ENCODE measurements around the gene FGF1.
A peak's percentile ranks its signal among the peaks of the same experiment; 100 is the strongest.

The FGF1 gene

DNA sequence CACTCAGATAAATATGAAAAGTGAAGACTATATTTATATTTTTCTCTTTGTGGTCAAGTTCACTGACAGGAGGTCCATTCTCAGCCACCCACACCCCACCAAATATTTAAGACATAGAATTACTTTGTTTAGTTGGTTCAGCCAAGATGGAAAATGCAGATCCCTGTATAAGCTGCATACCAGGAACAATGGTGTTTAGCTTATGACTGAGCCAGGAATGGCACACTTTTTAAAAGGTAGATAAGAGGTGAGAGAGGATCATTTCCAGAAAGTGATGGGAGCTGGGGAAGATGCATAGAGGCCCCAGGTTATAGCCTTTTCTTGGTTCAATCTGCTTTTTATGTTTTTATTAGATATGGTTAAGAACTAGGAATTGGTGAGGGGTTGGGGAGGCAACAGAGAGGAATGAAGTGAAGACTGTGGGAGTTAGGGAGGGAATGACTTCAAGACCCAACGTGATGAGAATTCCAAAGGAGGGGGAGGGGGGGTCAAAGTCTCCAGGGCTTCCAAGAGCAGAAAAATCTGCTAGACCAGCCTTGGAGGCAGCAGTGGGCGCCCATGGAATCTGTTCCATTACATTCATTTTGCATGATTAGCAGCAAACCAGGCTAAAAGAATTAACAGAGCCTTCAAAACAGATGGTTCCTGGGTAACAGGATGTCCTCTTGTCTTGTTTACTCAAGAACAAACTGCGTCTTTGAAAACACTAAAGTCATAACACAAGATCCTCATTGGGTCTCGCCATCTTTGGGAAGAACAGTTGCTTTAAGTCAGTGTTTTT is 95.2 kb downstream of the FGF1 start:
- no peak for DNase-seq (ENCODE audit: low read depth, low spot score)

DNA sequence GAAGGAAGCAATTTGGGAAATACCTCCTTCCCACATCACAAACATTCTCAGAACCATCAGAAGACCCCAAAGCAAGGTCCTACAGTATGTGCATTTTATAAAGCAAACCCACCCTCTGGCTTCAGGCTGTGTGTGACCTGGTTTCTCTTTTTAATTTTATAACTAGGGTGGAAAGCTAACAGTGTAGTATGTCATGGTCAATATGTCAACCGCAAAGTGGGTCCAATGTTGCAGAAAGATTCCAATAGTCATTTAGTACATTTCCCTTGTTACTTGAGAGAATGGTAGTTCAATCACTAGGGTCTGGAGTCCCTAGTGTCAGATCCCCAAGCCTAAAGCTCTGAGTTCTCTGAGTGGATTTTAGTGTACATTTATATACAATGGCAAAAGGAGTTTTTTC is 96.2 kb downstream of the FGF1 start:
- no peak for DNase-seq (ENCODE audit: low read depth, low spot score)
- no peak overlapping the region for H3K27ac ChIP-seq

More for the DNA sequence above, 95.2 kb downstream of the FGF1 start:
- no peak overlapping the region for H3K27ac ChIP-seq

DNA sequence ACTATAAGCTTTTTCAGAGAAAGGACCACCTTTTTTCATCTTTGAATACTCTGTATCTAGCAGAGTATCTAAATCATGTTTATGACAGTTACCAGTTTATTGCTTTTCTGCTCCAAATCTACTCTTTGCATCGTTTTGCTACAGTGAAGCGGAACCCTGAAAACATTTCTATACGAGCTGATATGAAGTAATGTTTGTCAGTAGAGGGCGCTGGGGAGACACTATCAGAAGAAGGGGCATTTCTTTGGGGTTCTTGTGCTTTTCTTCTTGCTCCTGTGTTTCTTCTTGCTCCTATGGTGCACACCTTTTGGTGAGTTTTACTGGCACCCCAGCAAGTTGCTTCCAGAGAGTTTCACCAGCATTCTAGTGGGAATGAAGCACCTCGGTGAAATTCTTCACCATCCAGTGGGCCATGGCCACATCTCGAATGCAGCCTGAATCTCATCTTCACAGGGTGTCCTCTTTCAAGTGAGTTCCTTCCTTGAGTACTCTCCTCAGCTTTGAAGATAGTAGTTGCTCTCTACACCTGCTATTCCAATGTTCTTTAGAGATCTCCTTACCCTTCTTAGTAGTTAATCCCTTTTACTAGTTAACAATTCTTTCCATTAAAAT is 98.4 kb downstream of the FGF1 start:
- no peak for DNase-seq (ENCODE audit: low read depth, low spot score)

DNA sequence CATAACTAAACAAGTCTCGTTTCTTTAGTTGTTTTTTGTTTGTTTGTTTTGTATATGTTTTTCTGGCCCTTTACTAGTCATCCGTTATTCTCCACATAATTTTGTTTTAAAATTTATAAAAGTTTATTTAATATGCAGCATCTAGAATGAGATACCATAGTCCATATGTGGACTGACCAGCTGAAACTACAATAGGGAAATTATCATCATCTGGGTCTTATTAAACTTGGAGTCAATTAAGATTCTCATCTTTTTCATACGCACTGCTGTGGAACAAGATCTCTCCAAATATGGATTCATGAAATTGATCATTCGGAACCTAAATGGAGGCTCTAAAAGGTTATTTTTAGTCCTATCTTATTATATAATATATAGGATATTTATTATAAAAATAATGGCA is 99.3 kb downstream of the FGF1 start:
- no peak for DNase-seq (ENCODE audit: low read depth, low spot score)
- no peak overlapping the region for H3K27ac ChIP-seq

More for the DNA sequence above, 98.4 kb downstream of the FGF1 start:
- no peak overlapping the region for H3K27ac ChIP-seq

DNA sequence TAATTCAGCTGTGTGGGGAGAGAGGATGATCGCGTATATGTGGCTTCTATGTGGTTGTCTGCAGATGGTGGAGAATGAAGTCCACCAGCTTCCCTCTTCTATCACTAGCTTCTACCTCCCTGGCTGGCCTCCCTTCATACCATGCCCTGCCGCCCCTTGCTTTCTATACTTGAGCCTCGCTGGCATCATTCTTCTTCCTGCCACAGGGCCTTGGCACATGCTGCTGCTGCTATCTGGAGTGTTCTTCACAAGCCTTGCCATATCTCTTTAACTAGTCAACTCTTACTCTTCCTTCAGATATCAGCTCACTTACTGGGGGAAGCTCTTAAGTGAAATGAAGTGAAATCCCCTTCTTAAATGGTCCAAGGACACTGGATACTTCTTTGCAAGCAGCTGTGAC is 100.4 kb downstream of the FGF1 start:
- no peak overlapping the region for H3K27ac ChIP-seq
- no peak for DNase-seq (ENCODE audit: low read depth, low spot score)

DNA sequence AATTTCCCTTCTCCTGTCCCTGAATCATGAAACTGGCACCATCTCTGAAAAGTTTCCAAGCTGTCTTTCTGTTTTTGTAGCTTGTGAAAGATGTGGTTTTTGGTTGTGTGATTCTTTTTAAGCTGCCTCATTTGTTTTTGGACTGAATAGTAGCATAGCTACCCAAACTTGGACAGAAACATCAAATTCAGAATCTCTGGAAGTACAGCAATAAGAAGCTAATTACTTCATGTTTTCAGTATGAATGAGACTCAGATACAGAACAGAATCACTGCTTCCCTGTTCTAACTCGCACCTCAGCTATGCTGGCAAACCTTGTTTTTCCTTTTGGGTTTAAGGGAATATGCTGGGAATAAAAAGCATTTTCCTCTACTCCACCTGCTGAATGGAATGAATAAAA is 101.0 kb downstream of the FGF1 start:
- no peak overlapping the region for H3K27ac ChIP-seq
- no peak for DNase-seq (ENCODE audit: low read depth, low spot score)

DNA sequence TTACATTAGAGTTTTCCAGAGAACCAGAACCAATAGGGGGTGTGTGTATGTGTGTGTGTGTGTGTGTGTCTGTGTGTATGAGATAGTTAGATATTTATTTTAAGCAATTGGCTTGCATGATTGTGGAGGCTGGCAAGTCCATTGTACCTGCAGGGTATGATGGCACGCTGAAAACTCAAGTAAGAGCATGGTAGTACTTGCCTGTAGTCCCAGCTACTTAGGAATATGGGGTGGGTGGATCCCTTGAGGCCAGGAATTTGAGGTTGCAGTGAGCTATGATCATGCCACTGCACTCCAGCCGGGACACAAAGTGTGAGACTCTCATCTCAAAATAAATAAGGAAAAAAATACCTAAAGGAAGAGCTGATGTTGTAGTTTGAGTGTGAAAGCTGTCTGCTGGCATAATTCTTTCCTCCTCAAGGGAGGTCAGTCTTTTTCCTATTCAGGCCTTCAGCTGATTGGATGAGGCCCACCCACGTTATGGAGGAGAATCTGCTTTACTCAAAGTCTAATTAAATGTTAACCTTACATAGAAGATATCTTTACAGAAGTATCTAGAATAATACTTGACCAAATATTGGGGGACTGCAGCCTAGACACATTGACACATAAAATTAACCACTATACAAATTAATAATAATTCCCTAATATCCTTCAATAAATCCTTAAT is 107.6 kb downstream of the FGF1 start:
- no peak overlapping the region for H3K27ac ChIP-seq
- no peak for DNase-seq (ENCODE audit: low read depth, low spot score)

DNA sequence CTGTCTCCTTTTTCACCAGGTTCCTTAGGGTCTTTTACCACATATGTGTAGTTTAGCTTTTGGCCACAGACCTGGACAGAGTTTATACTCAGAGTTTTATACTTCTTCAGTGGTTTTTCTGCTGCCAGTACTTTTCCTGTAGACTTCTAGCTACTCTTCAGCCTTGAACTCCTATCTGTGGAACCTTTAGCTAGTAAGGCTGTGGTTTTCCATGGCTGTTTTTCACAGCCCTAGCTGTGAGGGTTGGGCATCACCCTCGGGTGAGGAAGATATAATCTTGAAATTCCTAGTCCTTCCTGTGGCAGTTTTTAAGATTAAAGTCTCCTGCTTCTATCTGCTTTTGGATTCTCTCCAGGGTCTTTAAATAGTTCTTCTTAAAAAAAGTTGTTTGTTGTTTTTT is 109.1 kb downstream of the FGF1 start:
- no peak overlapping the region for H3K27ac ChIP-seq

DNA sequence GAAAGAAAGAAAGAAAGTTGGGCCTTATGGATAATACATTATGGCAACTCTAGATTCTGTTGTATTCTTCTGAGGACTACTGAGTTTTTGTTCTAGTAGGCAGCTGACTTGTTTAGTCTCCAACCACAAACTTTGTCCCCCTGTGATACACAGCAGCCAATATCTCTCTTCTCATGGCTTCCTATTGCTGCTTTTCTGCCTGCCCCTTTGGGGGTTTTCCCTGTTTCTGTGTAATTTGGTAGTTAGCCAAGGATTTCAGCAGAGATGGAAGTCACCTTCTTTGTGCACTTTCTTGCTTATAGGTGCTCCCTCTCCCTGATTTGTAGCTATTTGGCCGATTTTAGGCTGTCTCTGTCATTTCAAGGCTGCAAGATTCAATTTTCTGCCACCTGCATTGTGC is 109.6 kb downstream of the FGF1 start:
- no peak overlapping the region for H3K27ac ChIP-seq
- DNase-seq (ENCODE audit: low read depth, low spot score), result no peak

More for the DNA sequence above, 109.1 kb downstream of the FGF1 start:
- no peak for DNase-seq (ENCODE audit: low read depth, low spot score)

DNA sequence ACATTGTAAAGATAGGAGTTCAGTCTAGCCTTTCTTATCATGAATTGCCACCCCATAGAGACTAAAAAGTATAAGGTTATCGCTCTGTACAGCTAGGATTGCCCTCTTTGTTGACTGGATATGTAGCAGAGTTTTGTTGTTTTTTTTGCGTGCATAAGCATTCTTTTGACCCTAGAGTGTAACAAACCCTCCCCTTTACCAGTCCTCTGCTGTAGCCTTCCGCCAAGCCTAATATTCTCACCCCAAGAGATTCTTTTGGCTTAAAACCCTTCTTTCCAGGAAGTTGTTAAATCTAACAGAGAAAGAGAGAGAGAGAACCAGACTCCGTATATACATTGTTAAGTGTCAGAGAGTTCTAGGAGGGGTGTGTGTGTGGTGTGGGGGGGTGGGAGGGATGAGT is 113.9 kb downstream of the FGF1 start:
- DNase-seq (ENCODE audit: low read depth, low spot score), result no peak
- no peak overlapping the region for H3K27ac ChIP-seq

DNA sequence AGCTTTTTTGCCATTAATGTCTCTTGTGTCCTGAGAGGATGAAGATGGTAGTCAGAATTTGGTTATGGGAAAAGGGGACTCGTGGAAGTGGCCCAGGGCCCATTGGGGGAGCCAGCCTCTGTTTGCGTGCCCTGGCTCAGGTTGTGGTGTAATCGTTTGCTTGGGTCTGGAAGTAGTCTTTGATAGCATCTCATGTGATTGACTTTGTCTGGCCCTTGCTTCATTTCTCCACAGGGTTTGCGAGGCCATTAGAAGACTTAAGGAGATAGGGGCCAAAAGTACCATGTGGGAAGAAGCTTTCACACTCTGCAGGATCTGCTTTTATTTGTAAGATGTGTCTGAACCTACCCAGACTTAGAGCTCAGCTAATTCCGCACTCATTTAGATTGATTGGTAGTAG is 114.5 kb downstream of the FGF1 start:
- no peak overlapping the region for H3K27ac ChIP-seq
- no peak for DNase-seq (ENCODE audit: low read depth, low spot score)

DNA sequence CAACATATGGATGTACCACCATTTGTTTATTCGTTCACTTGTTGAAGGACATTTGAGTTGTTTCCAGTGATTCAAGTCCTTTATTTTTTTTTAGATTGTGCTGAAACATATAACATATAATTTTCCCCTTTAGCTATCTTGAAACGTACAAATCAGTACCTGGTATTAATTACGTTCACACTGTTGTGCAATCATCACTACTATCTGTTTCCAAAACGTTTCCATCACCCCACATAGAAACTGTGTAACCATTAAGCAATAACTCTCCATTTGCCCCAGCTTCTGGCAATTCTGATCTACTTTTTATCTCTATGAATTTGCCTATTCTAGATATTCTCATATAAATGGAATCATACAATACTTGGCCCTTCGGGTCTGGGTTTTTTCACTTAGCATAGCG is 116.0 kb downstream of the FGF1 start:
- no peak overlapping the region for H3K27ac ChIP-seq
- no peak for DNase-seq (ENCODE audit: low read depth, low spot score)

DNA sequence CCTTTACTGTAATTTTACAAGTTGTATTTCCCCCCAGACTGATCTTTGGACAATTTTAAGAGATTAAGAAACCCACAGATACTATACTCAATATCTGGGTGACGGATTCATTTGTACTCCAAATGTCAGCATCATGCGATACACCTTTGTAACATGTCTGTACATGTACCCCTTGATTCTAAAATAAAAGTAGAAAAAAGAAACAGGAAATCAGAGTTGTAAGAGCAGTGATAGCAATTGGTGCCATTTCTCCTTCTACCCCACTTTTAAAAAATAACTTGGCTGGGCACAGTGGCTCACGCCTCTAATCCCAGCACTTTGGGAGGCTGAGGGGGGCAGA is 116.9 kb downstream of the FGF1 start:
- DNase-seq (ENCODE audit: low read depth, low spot score), result peak; percentile 12
- H3K27ac ChIP-seq, result peak overlapping the region; percentile 49

DNA sequence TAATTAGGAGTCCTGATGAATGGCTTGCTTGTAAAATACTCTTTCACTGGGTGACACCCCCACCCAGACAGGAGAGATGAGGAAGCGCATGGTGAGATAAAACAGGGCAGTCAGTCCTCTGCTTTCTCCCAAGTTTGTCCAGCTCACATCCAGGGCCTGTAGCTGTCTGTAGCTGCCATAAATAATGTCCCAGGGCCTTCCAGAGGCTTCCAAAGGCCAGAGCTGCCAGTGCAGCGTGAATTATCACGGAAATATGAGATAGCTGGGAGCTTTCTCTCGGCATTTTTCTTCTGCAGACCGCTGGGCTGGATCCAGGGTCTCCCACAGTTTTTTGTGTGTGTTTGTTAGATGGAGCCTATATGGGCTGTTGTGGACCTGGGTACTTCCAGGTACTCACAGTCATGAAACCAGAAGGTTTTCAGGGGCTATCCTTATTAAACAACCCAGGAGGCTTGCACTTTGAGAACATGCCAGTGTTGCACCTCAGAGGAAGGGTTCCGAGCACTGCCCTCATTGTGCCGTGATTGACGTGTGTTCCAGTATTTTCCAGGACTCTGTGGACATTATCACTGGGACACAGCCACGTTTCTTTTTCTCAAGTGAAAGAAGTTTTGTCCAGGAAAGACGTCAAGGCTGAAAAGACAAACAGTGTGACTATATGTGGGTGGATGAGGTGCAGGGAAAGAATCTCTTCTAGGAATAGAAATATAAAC is 117.5 kb downstream of the FGF1 start:
- no peak for DNase-seq (ENCODE audit: low read depth, low spot score)
- peak overlapping the region; percentile 49 for H3K27ac ChIP-seq

DNA sequence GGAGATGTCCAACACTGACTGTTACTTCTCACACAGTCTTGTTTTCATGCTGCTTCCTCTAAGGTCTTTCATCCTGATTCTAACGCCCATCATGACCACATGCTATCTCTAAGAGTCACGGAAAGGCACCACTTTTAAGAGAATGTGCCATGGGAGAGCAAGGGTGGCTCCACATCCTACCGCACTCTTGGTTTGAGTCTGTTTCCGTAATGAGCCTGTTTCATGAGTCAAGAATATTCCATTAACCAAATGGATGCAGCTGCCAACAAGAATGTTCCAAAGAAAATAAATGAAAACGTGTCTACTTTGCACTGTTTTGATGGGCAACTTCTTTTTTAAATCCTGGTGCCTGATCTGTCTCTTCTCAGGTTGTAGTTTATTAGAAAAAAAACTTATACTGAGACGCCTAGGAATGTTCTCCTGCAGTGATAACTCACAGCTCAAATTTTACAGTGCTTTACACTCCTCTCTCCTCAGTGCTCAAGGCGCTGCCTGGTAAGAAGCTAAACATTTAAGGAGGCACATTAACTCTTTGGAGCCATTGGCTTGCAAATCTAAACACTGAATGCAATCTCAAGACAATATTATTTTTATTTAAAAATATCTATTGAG is 124.3 kb downstream of the FGF1 start:
- DNase-seq (ENCODE audit: low read depth, low spot score), result no peak
- H3K27ac ChIP-seq, result no peak overlapping the region

DNA sequence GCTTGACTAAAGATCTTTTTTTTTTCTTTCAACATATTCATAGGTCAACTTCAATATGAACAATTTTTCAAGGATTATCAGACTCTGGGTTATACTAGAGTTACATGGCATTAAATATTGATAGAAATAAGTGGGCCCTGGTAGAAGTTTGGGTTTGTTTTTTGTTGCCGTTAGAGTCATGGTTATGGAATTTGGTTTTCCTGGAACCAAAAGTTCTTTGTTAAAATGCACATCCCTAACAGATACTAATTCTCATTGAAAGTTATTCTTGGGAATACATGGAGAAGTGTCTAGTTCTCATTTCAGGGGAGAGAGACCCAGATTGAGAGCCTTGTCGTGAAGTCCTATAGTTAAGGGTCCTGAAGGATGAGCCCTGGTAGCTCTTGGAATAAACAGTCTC is 124.9 kb downstream of the FGF1 start:
- DNase-seq (ENCODE audit: low read depth, low spot score), result no peak
- H3K27ac ChIP-seq, result no peak overlapping the region

DNA sequence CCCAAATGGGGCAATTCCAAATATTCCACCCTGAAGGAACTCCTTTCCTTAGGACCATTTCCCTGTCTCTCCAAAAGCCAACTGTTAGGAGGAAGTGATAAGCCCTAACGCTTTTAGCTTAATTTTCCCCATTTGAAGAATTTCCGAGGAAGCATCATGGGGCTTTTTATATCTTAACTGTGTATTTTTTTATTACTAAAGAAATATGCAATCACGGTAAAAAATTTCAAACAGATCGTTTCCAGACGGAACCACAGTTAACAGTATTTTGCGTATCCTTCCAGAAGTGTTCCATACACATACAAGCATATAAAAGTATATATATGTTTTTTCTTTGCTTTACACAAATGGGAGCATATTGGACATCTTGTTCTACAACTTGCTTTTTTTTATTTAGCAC is 133.8 kb downstream of the FGF1 start:
- DNase-seq (ENCODE audit: low read depth, low spot score), result no peak
- H3K27ac ChIP-seq, result no peak overlapping the region

DNA sequence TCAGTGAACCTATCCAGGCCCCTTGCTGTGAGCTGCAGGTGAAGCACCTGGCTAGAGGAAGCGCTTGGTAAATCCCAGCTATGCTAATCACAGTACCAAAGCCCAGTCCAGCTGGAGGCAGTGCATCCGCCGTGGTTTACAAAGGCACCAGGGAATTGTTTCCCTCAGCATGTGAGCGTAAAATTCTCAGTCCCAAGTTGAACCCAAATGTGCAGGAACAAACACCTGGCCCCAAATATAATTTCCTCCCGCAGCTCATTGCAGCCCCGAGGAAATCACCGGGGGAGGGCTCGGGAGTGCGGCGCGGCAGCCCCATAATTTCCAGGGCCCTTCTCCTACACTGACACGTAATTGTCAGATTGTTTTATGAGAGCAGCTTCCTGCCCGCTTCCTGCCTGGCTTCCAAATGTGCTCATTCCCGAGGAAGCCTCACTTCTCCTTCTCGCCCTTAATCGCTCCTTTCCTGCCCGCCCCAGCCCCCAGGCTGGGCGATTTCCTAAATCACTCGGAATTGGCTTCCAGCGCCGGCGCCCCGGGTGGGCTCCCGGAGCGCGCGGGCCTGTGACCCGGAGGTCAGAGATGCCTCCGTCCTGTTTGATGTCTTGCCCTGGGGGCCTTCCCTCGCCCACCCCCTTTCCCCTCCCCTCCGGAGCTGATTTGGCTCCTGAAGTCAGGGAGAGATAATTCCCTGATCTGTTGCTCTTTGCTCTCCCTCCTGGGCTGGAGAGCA is 134.4 kb downstream of the FGF1 start:
- no peak overlapping the region for H3K27ac ChIP-seq
- DNase-seq (ENCODE audit: low read depth, low spot score), result no peak

DNA sequence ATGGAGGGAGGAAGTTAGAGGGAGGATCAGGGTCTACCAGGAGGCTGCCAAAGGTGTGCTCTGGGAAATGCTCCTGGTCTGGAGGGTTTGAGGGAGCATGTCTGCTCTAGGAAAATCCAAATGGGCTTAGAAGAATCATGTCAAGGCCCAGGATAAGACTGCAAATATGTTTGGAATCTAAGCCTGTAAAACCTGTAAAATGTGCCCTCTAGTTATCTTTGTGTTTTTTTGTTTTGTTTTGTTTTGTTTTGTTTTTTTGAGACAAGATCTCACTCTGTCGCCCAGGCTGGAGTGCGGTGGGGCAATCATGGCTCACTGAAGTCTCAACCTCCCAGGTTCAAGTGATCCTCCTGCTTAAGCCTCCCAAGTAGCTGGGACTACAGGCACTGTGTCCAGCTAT is 135.4 kb downstream of the FGF1 start:
- H3K27ac ChIP-seq, result no peak overlapping the region
- no peak for DNase-seq (ENCODE audit: low read depth, low spot score)

DNA sequence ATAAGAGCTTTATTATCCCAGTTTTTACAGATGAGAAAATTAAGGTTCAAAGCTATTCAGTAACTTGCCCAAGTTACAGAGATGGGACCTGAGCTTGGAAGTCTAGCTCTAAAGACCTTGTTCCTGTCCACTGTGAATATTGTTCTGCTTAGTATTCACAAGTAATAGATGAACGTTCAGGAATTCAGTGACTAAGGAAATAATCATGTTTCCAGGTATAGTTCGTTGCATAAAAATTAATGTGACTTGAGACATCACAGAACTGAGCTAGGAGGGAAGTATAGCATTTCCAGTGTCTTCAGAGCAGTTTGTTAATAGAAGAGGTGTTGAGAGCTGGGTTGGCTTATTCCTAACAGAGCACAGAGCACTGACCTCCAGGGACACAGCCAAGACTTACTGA is 136.1 kb downstream of the FGF1 start:
- DNase-seq (ENCODE audit: low read depth, low spot score), result no peak
- H3K27ac ChIP-seq, result no peak overlapping the region

All from epithelial cell of prostate (primary cell).